GM18873 (cell line): ENCODE measurements around the gene LYPD4.
A peak's percentile ranks its signal among the peaks of the same experiment; 100 is the strongest.

Source experiments
- ATAC-seq: cut with Tn5 transposase; IDR thresholded peaks from one replicate; pipeline ENCODE4 v1.9.1; 2021; ENCODE audit warnings: mild to moderate bottlenecking, moderate library complexity, moderate number of reproducible peaks; ENCODE audit not compliant: unreplicated experiment, low FRiP score

LYPD4 gene

DNA sequence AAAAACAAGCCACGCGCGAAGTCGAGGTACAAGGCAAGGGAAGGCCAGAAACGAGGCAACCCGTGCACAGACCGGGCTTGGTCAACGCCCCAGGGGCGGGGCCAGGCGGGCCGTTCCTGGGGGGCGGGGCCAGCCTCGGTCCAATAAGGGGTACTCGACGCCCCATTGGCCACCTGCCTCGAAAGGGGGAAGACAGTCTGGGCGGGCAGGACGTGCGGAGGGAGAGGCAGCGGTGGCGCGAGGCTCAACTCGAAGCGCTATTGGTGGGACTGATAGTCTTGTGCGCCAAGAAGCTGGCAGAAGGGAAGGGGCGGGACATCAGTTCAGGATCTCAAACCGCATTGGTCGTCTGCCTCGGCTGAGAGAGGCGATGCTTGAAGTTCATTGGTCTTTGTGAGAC lies at the start of gene LYPD4:
TSS of gene LYPD4 (minus strand) at position 83 of the 400 bp plus-strand sequence. CDS start 5,398 bp downstream, outside the sequence.
- ATAC-seq, result no peak

DNA sequence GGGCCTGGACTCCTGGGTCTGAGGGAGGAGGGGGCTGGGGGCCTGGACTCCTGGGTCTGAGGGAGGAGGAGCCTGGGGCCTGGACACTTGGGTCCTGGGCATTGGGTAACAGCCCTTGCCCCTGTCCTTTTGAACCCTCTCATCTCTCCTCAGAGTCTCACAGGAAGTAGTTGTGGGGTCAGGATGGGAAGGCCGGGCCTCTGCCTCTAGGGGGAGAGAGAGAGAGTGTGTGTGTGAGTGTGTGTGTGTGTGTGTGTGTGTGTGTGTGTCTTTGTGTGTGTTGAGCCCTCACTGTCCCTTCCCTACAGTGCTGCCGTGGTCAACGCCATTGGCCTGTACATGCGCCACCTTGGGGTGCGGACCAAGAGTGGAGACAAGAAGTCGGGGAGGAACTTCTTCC lies 49.4 kb upstream of the LYPD4 start:
- no peak for ATAC-seq

DNA sequence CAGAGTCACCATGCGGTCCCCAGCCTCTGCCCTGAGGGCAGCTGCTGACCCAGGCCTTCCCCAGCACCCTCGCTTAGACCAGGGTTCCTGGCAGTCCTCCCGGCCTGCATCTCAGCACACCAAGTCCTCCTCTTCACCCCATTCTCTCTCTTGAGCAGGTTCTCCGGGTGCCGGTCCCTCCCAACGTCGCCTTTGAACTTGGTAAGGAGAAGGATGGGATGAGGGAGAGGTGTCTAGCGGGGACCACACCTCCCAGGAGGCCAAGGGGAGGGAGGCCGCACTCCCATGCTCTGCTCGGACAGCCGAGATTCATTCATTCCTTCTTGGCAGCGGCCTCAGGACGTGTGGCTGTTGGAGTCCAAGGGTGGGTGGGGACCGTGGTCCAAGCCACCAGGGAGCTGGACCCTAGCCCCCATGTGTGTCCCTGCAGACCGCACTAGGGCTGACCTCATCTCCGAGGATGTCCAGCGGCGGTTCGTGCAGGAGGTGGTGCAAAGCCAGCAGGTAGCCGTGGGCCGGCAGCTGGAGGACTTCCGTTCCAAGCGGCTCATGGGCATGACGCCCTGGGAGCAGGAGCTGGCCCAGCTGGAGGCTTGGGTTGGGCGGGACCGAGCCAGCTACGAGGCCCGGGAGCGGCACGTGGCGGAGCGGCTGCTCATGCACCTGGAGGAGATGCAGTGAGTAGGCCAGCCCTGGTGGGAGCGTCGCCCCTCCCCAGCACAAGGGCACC lies 47.9 kb upstream of the LYPD4 start:
- no peak for ATAC-seq

GRCh38 chr19:41890936-41891335 lies 46.5 kb upstream of the LYPD4 start:
- no peak for ATAC-seq

DNA sequence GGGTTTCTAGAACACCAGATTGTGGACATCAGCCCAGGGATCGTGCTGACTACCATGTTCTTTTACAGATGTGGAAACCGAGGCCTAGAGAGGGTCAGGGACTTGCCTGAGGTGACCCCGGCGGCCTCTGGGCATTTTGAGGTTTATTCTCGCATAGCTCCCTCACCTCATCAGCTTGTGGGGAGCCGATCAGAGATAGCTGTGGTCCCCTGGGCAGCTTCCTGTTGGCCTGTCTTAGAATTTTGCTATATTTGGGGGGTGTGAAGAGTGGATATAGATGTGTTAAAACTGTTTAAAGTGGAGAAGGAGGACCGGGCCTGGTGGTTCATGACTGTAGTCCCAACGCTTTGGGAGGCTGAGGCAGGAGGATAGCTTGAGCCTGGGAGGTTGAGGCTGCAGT lies 45.4 kb upstream of the LYPD4 start:
- ATAC-seq, result no peak

GRCh38 chr19:41888926-41889325 lies 44.4 kb upstream of the LYPD4 start:
- ATAC-seq, result no peak

GRCh38 chr19:41887711-41888382 lies 43.4 kb upstream of the LYPD4 start:
- ATAC-seq, result no peak

- no peak for ATAC-seq
Observed at GRCh38 chr19:41886761-41887710, 42.6 kb upstream of the LYPD4 start.

DNA sequence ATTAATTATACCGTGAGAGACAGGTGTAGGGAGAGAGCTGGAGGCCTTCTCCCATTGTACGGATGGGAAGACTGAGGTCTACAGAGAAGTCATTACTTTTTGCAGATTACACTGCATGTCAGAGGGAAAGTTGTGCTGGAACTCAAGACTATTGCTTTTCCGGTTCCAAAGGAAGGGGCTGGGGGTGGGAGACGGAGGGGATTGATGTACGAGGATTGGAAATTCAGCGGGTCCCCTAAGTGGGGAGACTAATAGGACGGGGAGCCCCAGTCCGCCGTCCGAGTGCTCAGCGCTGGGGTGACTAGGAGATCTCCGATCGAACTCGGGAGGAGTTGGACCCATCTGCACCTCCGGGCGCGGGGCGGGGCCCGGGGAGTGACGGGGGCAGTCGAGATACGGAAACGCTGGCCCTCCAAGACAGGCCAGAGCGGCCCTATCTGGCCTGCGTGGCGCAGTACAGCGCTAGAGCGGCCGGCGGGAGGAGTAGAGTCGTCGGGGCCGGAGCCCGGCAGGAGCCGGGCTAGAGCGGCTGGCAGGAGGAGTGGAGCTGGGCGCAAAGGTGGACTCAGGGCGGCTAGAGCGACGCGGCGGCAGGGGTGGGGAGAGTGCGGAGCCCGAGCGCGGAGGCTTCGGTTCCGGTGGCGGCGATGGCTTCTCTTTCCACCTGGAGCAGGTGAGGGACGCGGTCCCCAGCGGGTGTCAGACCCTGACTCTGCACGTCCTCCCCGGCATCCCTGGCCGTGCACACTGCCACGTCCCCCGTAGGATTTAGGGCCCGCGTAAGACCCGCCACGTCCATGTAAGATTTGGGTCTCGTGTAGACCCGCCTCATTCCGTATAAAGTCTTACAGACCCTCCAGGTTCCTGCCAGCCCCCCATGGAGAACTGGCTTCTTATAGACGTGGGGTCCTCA lies 39.6 kb upstream of the LYPD4 start:
- peak; percentile 62 for ATAC-seq

DNA sequence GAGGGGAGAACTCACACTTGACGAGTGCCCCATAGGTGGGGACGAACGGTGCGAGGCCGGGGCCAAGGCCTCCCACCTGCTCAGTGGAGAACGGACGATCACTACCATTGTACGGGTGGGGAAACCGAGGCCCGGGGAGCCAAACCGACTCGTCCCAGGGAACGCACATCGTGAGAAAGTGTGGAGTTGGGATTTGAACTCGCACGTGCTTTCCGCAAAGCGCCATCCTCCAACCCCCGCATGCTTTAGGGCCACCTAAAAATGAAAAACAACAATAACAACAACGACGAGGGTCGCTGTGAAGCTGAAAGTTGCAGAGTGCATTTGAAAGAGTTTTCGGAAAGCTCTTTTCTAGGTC lies 39.0 kb upstream of the LYPD4 start:
- no peak for ATAC-seq

DNA sequence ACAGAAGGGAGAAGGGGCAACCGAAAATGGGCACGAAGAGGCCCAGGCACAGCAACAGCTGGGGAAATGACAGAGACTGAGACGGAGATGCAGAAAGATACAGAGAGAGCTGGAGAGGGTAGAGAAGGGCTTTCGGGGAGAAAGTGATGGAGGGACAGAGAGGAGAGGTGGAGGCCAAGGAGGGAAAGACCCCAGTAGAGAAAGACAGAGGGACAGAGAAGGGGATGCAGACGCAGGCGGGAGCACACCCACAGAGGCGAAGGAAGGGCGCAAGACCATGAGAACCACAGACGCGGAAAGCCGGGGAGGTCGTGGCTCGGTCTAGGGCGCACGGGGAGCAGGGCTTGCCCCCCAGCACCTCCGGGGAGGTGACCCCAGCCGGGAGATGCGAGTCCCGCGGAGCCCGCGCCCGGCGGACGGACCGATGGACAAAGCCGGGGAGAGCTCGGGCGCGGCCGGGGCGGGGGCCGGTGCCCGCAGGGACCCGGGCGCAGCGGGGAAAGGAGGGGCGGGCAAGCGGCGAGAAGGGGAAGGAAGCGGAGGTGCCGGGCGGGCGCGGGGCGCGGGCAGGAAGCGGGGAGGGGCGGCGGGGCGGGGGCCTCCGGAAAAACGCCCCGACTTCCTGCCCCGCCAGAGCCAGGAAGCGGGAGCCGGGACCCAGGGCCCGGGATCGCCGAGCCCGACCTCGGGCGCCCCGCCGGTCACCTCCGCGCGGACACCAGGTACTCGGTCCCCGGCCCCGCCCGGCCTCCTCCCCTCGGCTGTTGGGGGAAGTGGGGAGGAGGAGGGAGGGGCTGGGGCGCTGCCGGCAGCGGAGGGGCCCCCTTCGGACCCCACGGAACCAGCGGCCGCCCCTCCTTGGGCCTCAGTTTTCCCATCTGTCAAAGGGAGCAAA lies 38.3 kb upstream of the LYPD4 start, which contains the start of gene ARHGEF1:
TSS of gene ARHGEF1 (plus strand) at position 617 of the 895 bp plus-strand sequence. CDS start 4,899 bp downstream, outside the sequence.
- no peak for ATAC-seq

DNA sequence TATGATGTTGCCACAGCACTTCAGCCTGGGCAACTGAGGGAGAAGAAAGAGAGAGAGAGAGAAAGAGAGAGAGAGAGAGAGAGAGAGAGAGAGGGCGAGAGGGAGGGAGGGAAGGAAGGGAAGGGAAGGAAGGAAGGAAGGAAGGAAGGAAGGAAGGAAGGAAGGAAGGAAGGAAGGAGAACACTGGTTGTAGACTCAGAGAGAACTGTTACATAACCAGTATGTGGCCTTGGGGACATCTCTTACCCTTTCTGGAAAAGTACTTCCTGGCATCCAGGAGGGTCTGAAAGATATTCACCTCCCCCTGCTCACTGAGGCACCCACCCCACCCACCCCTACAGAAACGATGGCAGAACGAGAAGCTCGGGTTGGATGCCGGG lies 35.8 kb upstream of the LYPD4 start:
- ATAC-seq, result no peak

- no peak for ATAC-seq
Observed at GRCh38 chr19:41879670-41880328, 35.3 kb upstream of the LYPD4 start.

- ATAC-seq, result no peak
Observed at GRCh38 chr19:41879080-41879479, 34.6 kb upstream of the LYPD4 start.

- ATAC-seq, result no peak
Observed at GRCh38 chr19:41877916-41878905, 33.7 kb upstream of the LYPD4 start.

DNA sequence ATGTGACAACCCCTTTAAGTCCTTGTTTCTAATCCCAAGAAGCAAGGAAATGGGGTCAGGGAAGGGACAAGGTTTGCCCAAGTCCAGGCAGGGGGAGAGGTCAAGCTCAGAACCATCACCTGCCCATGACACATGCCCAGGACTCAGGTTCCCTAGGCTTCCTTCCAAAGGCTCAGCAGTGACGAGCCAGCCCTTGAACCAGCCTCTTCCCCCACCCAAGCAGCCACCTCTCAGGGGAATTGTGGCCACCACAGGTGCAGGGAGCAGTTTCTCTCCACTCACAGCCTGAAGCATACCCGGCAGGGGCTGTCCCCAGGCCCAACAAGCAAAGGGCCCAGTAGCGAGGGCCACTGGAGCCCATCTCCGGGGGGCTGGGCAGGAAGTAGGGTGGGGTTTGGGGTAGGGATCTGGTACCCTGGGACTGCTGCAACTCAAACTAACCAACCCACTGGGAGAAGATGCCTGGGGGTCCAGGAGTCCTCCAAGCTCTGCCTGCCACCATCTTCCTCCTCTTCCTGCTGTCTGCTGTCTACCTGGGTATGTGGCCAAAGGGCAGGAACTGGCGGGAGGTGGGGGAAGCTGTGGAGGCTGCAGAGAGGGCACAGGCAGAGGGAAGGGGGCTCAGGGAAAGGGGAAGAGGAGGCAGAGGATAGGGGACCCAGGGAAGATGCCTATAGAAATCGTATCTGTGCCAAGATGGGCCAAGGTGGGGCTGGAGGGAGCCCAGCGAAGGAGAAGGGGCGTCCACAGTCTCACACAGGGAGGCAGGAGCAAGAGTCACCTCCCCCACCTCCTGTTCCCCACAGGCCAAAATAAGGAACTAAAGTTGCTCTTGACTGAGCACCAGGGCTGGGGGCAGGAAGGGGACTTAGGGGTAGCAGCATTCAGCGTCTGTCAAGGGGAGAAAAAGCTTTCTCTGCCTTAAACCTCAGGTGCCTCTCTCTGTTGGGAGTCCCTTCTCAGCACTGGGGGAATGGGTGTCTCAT lies 32.7 kb upstream of the LYPD4 start, which contains the start of gene CD79A:
TSS of gene CD79A (plus strand) at position 433 of the 986 bp plus-strand sequence. CDS start at position 459, 26 bp downstream.
- ATAC-seq, result peak; percentile 64
